HUDEP-2 (cell line): ENCODE data around the gene KIAA1755.
"Not testable (repeated sequence)": the region's sequence is repeated elsewhere in the genome, so short reads cannot be mapped to it uniquely, and the experiment has no call there.

ENCODE experiments used
- DNase-seq, 76 experiments: peaks; one replicate each; lab custom pipeline; 2025; ENCODE audit not compliant: unreplicated experiment in 76 of 76; lab: John Stamatoyannopoulos, UW

KIAA1755 gene

GRCh38 chr20:38291966-38292365, 31.4 kb upstream of the KIAA1755 start:
- no peak for DNase-seq

GRCh38 chr20:38290829-38291814, 30.6 kb upstream of the KIAA1755 start:
- DNase-seq, result peak in 6 of 76 experiments; percentile 1 to 17 (median 10)

GRCh38 chr20:38286586-38287531, 26.3 kb upstream of the KIAA1755 start:
- no peak for DNase-seq

DNA sequence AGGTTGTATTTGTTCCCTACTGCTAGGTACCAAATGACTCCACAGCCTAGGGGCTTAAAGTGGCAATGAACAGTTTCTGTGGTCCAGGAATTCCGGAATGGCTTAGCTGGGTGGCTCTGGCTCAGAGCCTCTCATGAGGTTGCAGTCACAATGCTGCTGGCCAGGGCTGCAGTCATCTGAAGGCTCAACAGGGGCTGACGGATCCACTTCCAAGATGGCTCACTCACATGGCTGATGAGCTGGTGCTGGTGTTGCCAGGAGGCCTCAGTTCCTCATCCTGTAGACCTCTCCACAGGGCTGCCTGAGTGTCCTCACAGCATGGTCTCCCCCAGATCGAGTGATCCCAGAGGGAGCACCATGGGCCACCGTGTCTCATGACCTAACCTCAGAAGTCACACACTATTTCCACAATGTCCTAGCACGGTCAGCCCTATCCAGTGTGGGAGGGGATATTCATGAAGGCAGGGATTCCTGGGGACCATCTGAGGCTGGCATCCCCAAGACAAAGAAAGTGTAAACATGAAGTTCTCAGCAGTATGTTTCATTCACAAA, 24.4 kb upstream of the KIAA1755 start:
- no peak for DNase-seq

DNA sequence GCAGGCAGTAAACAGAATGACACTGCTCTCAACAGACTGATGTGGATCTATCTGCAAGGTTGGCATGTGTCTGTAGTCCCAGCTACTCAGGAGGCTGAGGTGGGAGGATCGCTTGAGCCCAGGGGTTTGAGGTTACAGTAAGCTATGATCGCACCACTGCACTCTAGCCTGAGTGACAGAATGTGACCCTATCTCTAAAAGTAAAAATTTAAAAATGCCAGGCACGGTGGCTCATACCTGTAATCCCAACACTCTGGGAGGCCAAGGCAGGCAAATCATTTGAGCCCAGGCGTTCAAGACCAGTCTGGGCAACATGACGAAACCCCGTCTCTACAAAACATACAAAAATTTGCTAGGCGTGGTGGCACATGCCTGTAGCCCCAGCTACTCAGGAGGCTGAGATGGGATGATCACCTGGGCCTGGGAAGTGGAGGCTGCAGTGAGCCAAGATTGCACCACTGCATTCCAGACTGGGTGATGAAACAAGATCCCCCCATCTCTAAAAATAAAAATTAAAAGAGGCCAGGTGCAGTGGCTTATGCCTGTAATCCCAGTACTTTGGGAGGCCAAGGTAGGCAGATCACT, 23.6 kb upstream of the KIAA1755 start:
- not testable (repeated sequence) for DNase-seq

- no peak for DNase-seq
Measured at GRCh38 chr20:38283236-38283635, 22.7 kb upstream of the KIAA1755 start.

DNA sequence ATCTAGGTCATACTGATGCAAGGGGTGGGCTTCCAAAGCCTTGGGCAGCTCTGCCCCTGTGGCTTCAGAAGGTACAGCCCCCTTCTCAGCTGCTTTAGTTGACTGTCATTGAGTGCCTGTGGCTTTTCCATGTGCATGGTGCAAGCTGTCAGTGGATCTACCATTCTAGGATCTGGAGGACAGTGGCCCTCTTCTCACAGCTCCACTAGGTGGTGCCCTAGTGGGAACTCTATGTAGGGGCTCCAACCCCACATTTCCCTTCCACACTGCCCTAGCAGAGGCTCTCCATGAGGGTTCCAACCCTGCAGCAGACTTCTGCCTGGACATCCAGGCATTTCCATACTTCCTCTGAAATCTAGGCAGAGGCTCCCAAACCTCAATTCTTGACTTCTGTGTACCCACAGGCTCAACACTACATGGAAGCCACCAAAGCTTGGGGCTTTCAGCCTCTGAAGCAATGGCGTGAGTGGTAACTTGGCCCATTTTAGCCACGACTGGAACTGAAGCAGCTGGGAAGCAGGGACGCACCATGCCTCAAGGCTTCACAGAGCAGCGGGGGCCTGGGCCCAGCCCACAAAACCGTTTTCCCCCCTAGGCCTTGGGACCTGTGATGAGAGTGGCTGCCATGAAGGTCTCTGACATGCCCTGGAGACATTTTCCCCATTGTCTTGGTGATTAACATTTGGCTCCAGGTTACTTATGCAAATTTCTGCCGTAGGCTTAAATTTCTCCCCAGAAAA, 20.8 kb upstream of the KIAA1755 start:
- peak in 2 of 76 experiments; percentile 1 for DNase-seq

GRCh38 chr20:38278763-38279162, 18.2 kb upstream of the KIAA1755 start:
- DNase-seq, result no peak

DNA sequence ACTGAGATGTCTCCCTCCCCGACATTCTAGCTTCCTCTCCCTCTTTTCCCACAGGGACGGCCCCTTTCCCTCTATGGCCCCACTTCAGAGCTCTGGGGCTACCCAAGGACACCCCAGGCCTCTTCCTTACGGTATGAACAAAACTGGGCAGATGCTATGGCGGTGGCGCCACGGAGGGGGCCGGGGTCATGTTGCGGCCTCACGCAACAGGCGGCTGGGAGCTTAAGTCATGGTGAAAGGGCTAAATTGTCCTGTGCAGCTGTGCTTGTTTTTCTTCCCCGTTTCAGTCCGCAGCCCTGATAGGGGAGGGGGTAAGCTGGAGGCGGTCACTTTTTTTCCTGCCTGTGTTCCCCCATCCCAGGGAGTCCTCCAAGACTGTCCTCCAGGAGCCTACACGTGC, 17.6 kb upstream of the KIAA1755 start:
- DNase-seq, result no peak

- DNase-seq, result no peak
Measured at GRCh38 chr20:38277691-38278090, 17.2 kb upstream of the KIAA1755 start.

GRCh38 chr20:38277285-38277684, 16.8 kb upstream of the KIAA1755 start:
- no peak for DNase-seq

GRCh38 chr20:38275815-38276550, 15.4 kb upstream of the KIAA1755 start:
- DNase-seq, result no peak

GRCh38 chr20:38272961-38273360, 12.4 kb upstream of the KIAA1755 start:
- no peak for DNase-seq

DNA sequence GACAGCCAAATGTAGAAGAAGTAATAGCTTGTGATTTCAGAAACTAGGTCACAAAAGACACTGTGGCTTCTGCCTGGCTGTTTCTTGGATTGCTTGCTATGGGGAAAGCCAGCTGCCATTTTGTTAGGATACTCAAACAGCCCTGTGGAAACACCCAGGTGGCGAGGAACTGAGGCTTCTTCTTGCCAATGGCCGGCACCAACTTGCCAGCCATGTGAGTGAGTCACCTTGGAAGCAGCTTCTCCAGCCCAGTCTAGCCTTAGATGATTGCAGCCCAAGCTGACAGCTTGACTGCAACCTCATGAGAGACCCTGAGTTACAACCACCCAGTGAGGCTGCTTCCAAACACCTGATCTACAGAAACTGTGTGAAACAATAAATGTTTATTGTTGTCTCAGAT, 11.9 kb upstream of the KIAA1755 start:
- DNase-seq, result no peak

DNA sequence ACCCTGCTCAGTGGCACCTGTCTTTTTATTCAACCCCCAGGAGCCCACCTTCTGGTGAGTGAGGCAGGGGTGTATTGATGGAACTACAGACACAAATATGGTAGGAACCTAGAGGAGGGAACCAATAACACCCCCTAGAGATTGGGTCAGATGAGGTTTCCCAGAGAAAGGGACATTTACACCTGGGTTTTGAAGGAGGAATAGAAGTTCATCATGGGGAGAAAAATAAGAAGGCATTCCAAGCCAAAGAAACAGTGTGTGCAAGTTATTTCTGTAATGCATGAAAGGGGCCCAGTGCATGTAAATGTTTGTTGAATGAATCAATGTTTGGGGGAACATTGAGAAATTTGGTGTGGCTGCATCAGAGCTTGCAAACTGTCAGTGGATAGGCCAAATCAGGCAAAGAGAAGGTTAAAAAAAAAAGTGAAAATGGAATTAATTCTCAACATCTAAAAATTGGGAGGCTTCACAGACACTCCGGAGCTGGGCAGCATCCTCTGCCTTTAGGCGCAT, 11.1 kb upstream of the KIAA1755 start:
- no peak for DNase-seq

DNA sequence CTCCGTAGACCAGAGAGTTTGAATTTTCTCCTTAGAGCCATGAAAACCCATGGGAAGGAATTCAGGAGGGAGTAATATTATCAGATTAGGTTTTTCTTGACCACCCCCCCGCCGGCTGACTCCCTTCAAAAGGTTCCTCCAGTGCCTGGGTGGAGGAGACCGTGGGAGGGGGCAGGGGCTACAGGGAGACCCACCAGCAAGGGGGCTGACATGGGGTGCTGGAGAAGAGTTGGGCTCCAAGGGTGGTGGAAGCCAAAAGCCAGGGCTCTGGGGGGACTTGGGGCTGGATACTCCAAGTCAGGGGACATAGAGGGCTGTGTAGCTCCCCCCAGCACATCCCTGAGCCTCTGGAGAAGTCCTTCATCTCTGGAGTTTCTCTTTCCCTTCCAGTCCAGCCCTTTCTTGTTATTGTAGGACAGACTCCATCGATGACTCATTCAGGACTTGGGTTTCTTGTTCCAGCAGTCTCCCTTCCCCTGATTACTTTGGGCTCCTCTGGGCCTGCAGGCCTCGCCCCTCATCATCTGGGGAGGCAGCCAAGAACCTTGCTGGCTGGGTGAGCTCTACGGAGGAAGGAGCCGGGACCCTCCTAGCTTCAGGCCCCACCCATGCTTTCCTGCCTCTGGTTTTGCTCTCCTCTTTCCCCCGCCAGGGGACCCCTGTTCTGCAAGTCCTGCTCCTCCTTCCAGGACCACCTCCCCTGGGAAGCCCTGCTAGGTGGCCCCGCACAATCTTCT, 10.5 kb upstream of the KIAA1755 start:
- DNase-seq, result no peak

DNA sequence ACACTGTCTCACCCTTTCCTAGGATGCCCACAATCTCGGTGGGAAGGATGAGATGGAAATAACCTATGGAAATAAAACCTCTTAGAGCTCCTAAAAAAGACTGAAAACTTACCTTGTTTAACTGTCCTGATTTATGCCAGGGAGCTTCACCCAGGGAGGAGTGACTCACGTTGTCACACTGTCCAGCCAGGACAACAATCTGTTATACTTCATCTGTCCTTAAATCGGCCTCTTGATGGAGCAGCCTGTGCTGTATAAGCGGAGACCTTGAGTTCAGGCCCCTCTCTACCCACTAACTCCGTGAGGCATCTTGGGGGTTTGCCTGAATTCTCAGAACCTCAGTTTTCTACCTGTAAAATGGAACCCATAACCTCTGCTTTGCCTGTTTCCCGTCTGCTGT, 9.2 kb upstream of the KIAA1755 start:
- no peak for DNase-seq

DNA sequence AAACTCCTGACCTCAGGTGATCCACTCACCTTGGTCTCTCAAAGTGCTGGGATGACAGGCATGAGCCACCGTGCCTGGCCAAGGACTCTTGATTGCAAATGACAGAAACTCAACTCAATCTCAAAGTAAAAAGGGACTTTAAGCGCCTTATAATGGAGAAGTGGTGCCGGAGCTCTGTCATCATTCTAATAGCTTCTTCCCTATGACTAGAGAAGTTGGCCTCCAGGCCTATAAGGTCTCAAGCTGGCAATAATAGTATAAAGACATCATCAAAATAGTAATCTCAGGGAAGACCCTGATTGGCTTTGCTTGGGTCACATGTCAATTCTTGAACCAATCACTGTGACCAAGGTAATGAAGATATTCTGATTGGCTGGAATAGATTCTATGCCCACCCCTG, 8.5 kb upstream of the KIAA1755 start:
- DNase-seq, result no peak
